Neural progenitor cell (in vitro differentiated cells): ENCODE measurements around the gene HOXB9. TPM values are rescaled to one million over a fixed set of nuclear protein-coding genes. Genes with fewer than 3 reads are reported as not detected.

Experiments used
- DNase-seq: peaks from one replicate; pipeline ENCODE4 v3.0.0-alpha.2; 2016; ENCODE audit warnings: low spot score
- H2AFZ ChIP-seq: fragments of 200-600 bp; sonication (generic); replicated peaks from 2 replicates; pipeline ENCODE4 v1.6.1; 2016; ENCODE audit warnings: antibody characterized with exemption
- H3F3A ChIP-seq: fragments of 200-600 bp; sonication (generic); 2 replicates; pipeline ENCODE4 v1.6.1; 2016; ENCODE audit warnings: antibody characterized with exemption, low read depth
- H3K27ac ChIP-seq: fragments of 200-600 bp; sonication (generic); 2 replicates; pipeline ENCODE4 v1.5.1; 2016; ENCODE audit warnings: mild to moderate bottlenecking
- H3K27me3 ChIP-seq: fragments of 200-600 bp; sonication (generic); 2 replicates; pipeline ENCODE4 v1.6.1; 2016; ENCODE audit warnings: mild to moderate bottlenecking, moderate library complexity
- H3K36me3 ChIP-seq: fragments of 200-600 bp; sonication (generic); 2 replicates; pipeline ENCODE4 v1.5.1; 2016
- H3K4me1 ChIP-seq: fragments of 200-600 bp; sonication (generic); 2 replicates; pipeline ENCODE4 v1.6.1; 2016; ENCODE audit warnings: mixed run types
- H3K4me2 ChIP-seq: fragments of 200-600 bp; sonication (generic); 2 replicates; pipeline ENCODE4 v1.6.1; 2016
- H3K4me3 ChIP-seq: fragments of 200-600 bp; sonication (generic); 2 replicates; pipeline ENCODE4 v1.5.1; 2016
- H3K79me2 ChIP-seq: fragments of 200-600 bp; sonication (generic); 2 replicates; pipeline ENCODE4 v1.6.1; 2016; ENCODE audit warnings: low read depth
- H3K9ac ChIP-seq: fragments of 200-600 bp; sonication (generic); 2 replicates; pipeline ENCODE4 v1.6.1; 2016
- H3K9me3 ChIP-seq: fragments of 200-600 bp; sonication (generic); 2 replicates; pipeline ENCODE4 v1.5.1; 2016; ENCODE audit warnings: low read depth
- H4K20me1 ChIP-seq: fragments of 200-600 bp; sonication (generic); 2 replicates; pipeline ENCODE4 v1.6.1; 2016; ENCODE audit warnings: low read depth
- H3K27ac Mint-ChIP-seq: 3 replicates; pipeline ENCODE4 v1.8.0; 2021; ENCODE audit warnings: mixed read lengths
- H3K27me3 Mint-ChIP-seq: 2 replicates; pipeline ENCODE4 v1.8.0; 2022; ENCODE audit warnings: low read depth, mild to moderate bottlenecking, inconsistent platforms, moderate library complexity, mixed read lengths; ENCODE audit not compliant: insufficient read depth
- H3K36me3 Mint-ChIP-seq: 3 replicates; pipeline ENCODE4 v1.8.0; 2021; ENCODE audit warnings: mixed read lengths
- H3K4me1 Mint-ChIP-seq: 3 replicates; pipeline ENCODE4 v1.8.0; 2021; ENCODE audit warnings: mixed read lengths
- H3K4me3 Mint-ChIP-seq: 3 replicates; pipeline ENCODE4 v1.8.0; 2021; ENCODE audit warnings: mild to moderate bottlenecking, moderate library complexity, mixed read lengths
- H3K9me3 Mint-ChIP-seq: 3 replicates; pipeline ENCODE4 v1.8.0; 2020; ENCODE audit warnings: mixed read lengths
- EZH2 ChIP-seq: fragments of 200-600 bp; sonication (generic); IDR thresholded peaks from 2 replicates; pipeline ENCODE4 v1.6.1; 2017; ENCODE audit warnings: antibody characterized with exemption, mild to moderate bottlenecking, moderate library complexity
- EZH2phosphoT487 ChIP-seq: fragments of 200-600 bp; sonication (generic); IDR thresholded peaks from 2 replicates; pipeline ENCODE4 v1.6.1; 2017; ENCODE audit warnings: antibody characterized with exemption
- total RNA-seq: library from RNA; depleted of rRNA; stranded (reverse); fragments of >200 nt; gene quantifications from 2 replicates; pipeline ENCODE4 v1.2.3, GENCODE V29; 2015; ENCODE audit warnings: low replicate concordance
- TF ChIP-seq, protein P1 (sequence below): fragments of 200-600 bp; sonication (generic); IDR thresholded peaks from 2 replicates; pipeline ENCODE4 v1.5.1; 2017; ENCODE audit warnings: antibody characterized with exemption, mild to moderate bottlenecking

Gene HOXB9
- total RNA-seq, 1 donor from 2014 or later, result not detected

DNA sequence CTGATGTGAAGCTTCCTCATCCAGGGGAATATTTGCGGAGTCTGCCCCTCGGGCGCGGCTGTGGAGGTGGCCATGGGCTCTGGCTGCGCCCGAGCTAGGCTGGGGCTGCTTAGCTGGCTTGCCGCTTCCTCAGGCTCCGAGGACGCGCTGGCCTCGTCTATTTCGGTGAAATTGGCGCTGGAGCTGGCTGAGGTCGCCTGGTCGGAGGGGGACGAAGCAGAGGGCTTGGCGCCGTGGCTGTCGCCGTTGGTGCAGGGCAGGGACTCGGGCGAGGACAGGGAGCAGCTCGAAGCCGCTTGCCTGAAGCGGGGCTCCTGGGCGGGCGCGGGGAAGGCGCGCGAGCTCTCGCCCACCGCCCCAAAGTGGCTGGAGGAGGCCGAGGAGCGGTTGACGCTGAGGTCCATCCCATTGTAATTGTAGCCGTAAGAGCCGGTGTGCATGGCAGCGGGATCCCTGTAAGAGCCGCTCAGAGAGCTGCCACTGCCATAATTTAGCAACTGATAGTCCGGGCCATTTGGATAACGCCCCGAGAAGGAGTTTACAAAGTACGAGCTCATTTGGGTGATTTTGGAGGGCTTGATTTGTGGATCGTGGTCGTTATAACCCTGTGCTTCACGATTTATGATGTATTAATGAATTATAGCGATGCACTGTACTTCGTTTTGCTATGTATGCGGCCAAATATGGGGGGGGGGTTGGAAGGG lies 32.9 kb downstream of the HOXB9 start, which contains the start of gene HOXB5:
Gene HOXB5 (minus strand): TSS at position 654 of the 704 bp plus-strand sequence. CDS start 97 bp downstream, at position 557.
- Histone ChIP-seq H3K4me3 (no peak within 1 kb of the TSS), H2AFZ (no peak within 1 kb of the TSS), H3K9me3 (no peaks in the 10 kb centered on the region), H3K27ac (no peak within 1 kb of the TSS), H3F3A (no peaks in the 10 kb centered on the region), H4K20me1 (peaks cover 96% of the 10 kb centered on the region), H3K27me3 (peaks cover 100% of the 10 kb centered on the region), H3K4me1 (no peaks in the 10 kb centered on the region), H3K36me3 (no peaks in the 10 kb centered on the region), H3K79me2 (no peaks in the 10 kb centered on the region), H3K4me2 (no peak within 1 kb of the TSS), H3K9ac (no peak within 1 kb of the TSS)
- peaks cover 1% of the 10 kb centered on the region for H3K36me3 Mint-ChIP-seq
- no peak for DNase-seq
- peaks cover 9% of the 10 kb centered on the region for H3K4me1 Mint-ChIP-seq
- H3K27ac Mint-ChIP-seq, result no peak within 1 kb of the TSS
- no peak within 1 kb of the TSS for H3K4me3 Mint-ChIP-seq
- peaks cover 8% of the 10 kb centered on the region for H3K9me3 Mint-ChIP-seq
- peaks cover 97% of the 10 kb centered on the region for H3K27me3 Mint-ChIP-seq
- TF ChIP-seq EZH2, result no peak
- TF ChIP-seq EZH2phosphoT487, result peak; percentile 68

DNA sequence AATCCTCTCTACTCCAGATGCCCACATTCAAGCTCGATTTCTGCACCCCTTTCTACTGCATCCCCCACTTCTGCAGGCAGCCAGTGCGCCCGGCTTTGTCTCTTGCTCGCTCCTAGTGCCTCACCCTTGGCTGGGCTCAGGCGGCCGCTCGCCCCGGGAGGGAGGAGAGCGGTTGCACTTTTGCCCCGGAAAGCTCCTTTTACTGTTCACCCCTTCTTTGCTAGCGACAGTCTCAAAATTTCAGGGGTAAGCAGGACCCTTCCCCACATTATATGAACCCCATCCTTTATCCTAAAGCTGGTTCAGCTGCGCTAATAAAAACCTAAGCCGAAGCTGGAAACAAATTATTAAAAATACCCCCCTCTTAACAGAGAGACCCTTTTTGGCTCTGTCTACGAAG lies 33.6 kb downstream of the HOXB9 start:
- peaks cover 6% of the 10 kb centered on the region for H3K9me3 Mint-ChIP-seq
- peak; percentile 90 for TF ChIP-seq EZH2
- TF ChIP-seq EZH2phosphoT487, result peak; percentile 90
- TF ChIP-seq, protein P1, sequence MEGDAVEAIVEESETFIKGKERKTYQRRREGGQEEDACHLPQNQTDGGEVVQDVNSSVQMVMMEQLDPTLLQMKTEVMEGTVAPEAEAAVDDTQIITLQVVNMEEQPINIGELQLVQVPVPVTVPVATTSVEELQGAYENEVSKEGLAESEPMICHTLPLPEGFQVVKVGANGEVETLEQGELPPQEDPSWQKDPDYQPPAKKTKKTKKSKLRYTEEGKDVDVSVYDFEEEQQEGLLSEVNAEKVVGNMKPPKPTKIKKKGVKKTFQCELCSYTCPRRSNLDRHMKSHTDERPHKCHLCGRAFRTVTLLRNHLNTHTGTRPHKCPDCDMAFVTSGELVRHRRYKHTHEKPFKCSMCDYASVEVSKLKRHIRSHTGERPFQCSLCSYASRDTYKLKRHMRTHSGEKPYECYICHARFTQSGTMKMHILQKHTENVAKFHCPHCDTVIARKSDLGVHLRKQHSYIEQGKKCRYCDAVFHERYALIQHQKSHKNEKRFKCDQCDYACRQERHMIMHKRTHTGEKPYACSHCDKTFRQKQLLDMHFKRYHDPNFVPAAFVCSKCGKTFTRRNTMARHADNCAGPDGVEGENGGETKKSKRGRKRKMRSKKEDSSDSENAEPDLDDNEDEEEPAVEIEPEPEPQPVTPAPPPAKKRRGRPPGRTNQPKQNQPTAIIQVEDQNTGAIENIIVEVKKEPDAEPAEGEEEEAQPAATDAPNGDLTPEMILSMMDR, result no peak
- H3K27ac ChIP-seq, result no peak overlapping the region
- no peak overlapping the region for H3K9ac ChIP-seq
- no peak overlapping the region for H3K4me2 ChIP-seq
- no peaks in the 10 kb centered on the region for H3K9me3 ChIP-seq
- H3F3A ChIP-seq, result no peaks in the 10 kb centered on the region
- peaks cover 95% of the 10 kb centered on the region for H4K20me1 ChIP-seq
- peaks cover 9% of the 10 kb centered on the region for H3K4me1 Mint-ChIP-seq
- no peaks in the 10 kb centered on the region for H3K79me2 ChIP-seq
- DNase-seq, result no peak
- H3K27ac Mint-ChIP-seq, result no peak overlapping the region
- H3K27me3 Mint-ChIP-seq, result peaks cover 97% of the 10 kb centered on the region
- peaks cover 100% of the 10 kb centered on the region for H3K27me3 ChIP-seq
- no peaks in the 10 kb centered on the region for H3K36me3 ChIP-seq
- no peak overlapping the region for H2AFZ ChIP-seq
- no peak overlapping the region for H3K4me3 ChIP-seq
- H3K4me3 Mint-ChIP-seq, result no peak overlapping the region
- H3K36me3 Mint-ChIP-seq, result no peaks in the 10 kb centered on the region
- no peaks in the 10 kb centered on the region for H3K4me1 ChIP-seq

DNA sequence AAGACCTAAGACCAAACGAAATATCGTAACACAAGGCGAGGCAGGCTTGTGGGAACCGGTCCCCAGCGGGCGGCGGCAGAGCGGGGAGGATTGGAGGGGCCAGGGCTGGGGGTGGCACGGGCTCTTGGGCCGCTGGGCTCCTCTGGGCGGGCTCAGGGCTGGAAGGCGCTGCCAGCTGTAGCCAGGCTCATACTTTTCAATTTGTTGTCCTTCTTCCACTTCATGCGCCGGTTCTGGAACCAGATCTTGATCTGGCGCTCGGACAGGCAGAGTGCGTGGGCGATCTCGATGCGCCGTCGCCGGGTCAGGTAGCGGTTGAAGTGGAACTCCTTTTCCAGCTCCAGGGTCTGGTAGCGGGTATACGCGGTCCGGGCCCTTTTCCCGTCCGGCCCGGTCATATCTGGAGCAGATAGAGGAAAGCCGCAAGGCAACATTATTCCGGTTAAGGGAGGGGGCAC lies 34.1 kb downstream of the HOXB9 start:
- H3K27me3 Mint-ChIP-seq, result peaks cover 97% of the 10 kb centered on the region
- Histone ChIP-seq H3K9ac (no peak overlapping the region), H3K9me3 (no peaks in the 10 kb centered on the region), H4K20me1 (peaks cover 94% of the 10 kb centered on the region), H3K79me2 (no peaks in the 10 kb centered on the region), H3K4me2 (no peak overlapping the region), H3K36me3 (no peaks in the 10 kb centered on the region), H2AFZ (no peak overlapping the region), H3K4me3 (no peak overlapping the region), H3F3A (no peaks in the 10 kb centered on the region), H3K27ac (no peak overlapping the region), H3K4me1 (no peaks in the 10 kb centered on the region), H3K27me3 (peaks cover 100% of the 10 kb centered on the region)
- peaks cover 9% of the 10 kb centered on the region for H3K4me1 Mint-ChIP-seq
- H3K9me3 Mint-ChIP-seq, result peaks cover 5% of the 10 kb centered on the region
- DNase-seq, result no peak
- no peak overlapping the region for H3K27ac Mint-ChIP-seq
- H3K36me3 Mint-ChIP-seq, result no peaks in the 10 kb centered on the region
- H3K4me3 Mint-ChIP-seq, result no peak overlapping the region
- peak; percentile 79 for TF ChIP-seq EZH2phosphoT487
- TF ChIP-seq, protein P1, result no peak
